ENCODE results near the gene ONECUT1.
A peak's percentile ranks its signal among the peaks of the same experiment; 100 is the strongest.

ONECUT1 gene

GRCh38 chr15:52751522-52751921 lies 38.6 kb downstream of the ONECUT1 start:
- Histone ChIP-seq H3K9ac (ENCODE audit: insufficient read length, low read depth) (no peak overlapping the region), H3K4me1 (ENCODE audit: insufficient read depth, insufficient read length) (no peaks in the 10 kb centered on the region), H3K36me3 (ENCODE audit: insufficient read depth, insufficient read length, low read length) (peaks cover 11% of the 10 kb centered on the region), H3K4me3 (ENCODE audit: insufficient read length, low read depth) (no peak overlapping the region), H3K9me3 (ENCODE audit: insufficient read depth, low read length) (no peaks in the 10 kb centered on the region), H3K27me3 (ENCODE audit: insufficient read depth, insufficient read length) (no peaks in the 10 kb centered on the region)
- no peak for DNase-seq (ENCODE audit: low read depth, low spot score)
- TF ChIP-seq YY1 (IDR thresholded peaks at IDR 0.05; ENCODE audit: insufficient read depth, insufficient read length) (no peak), ZNF274 (IDR thresholded peaks at IDR 0.05; ENCODE audit: low read depth, low read length) (no peak), SUZ12 (IDR thresholded peaks at IDR 0.05; ENCODE audit: extremely low read depth, insufficient read depth, insufficient read length) (no peak)

- DNase-seq (ENCODE audit: low read depth, low spot score) = no peak
- Histone ChIP-seq H3K4me1 (ENCODE audit: insufficient read depth, insufficient read length) (no peaks in the 10 kb centered on the region), H3K9ac (ENCODE audit: insufficient read length, low read depth) (no peak overlapping the region), H3K4me3 (ENCODE audit: insufficient read length, low read depth) (no peak overlapping the region), H3K9me3 (ENCODE audit: insufficient read depth, low read length) (peaks cover 8% of the 10 kb centered on the region; the same call in 1 of the 2 replicates), H3K27me3 (ENCODE audit: insufficient read depth, insufficient read length) (no peaks in the 10 kb centered on the region), H3K36me3 (ENCODE audit: insufficient read depth, insufficient read length, low read length) (no peaks in the 10 kb centered on the region)
- TF ChIP-seq ZNF274 (IDR thresholded peaks at IDR 0.05; ENCODE audit: low read depth, low read length) (no peak), SUZ12 (IDR thresholded peaks at IDR 0.05; ENCODE audit: extremely low read depth, insufficient read depth, insufficient read length) (no peak), YY1 (IDR thresholded peaks at IDR 0.05; ENCODE audit: insufficient read depth, insufficient read length) (no peak)
These were observed 40.9 kb downstream of the ONECUT1 start for GRCh38 chr15:52749258-52749657.

- no peak overlapping the region for H3K4me3 ChIP-seq (ENCODE audit: insufficient read length, low read depth)
- no peak for DNase-seq (ENCODE audit: low read depth, low spot score)
- TF ChIP-seq ZNF274 (IDR thresholded peaks at IDR 0.05; ENCODE audit: low read depth, low read length) (no peak), SUZ12 (IDR thresholded peaks at IDR 0.05; ENCODE audit: extremely low read depth, insufficient read depth, insufficient read length) (no peak), YY1 (IDR thresholded peaks at IDR 0.05; ENCODE audit: insufficient read depth, insufficient read length) (no peak)
- H3K36me3 ChIP-seq (ENCODE audit: insufficient read depth, insufficient read length, low read length) = no peaks in the 10 kb centered on the region
- no peak overlapping the region for H3K9ac ChIP-seq (ENCODE audit: insufficient read length, low read depth)
- peaks cover 8% of the 10 kb centered on the region; the same call in 1 of the 2 replicates for H3K9me3 ChIP-seq (ENCODE audit: insufficient read depth, low read length)
- H3K4me1 ChIP-seq (ENCODE audit: insufficient read depth, insufficient read length) = no peaks in the 10 kb centered on the region
- no peaks in the 10 kb centered on the region for H3K27me3 ChIP-seq (ENCODE audit: insufficient read depth, insufficient read length)
These were observed 43.9 kb downstream of the ONECUT1 start for GRCh38 chr15:52746162-52746757.

GRCh38 chr15:52745326-52746161 lies 44.6 kb downstream of the ONECUT1 start:
- peaks cover 8% of the 10 kb centered on the region; the same call in 1 of the 2 replicates for H3K9me3 ChIP-seq (ENCODE audit: insufficient read depth, low read length)
- H3K9ac ChIP-seq (ENCODE audit: insufficient read length, low read depth) = no peak overlapping the region
- DNase-seq (ENCODE audit: low read depth, low spot score) = peak; percentile 6
- H3K27me3 ChIP-seq (ENCODE audit: insufficient read depth, insufficient read length) = no peaks in the 10 kb centered on the region
- no peaks in the 10 kb centered on the region for H3K4me1 ChIP-seq (ENCODE audit: insufficient read depth, insufficient read length)
- TF ChIP-seq YY1 (IDR thresholded peaks at IDR 0.05; ENCODE audit: insufficient read depth, insufficient read length) = no peak
- TF ChIP-seq ZNF274 (IDR thresholded peaks at IDR 0.05; ENCODE audit: low read depth, low read length) = no peak
- no peak for TF ChIP-seq SUZ12 (IDR thresholded peaks at IDR 0.05; ENCODE audit: extremely low read depth, insufficient read depth, insufficient read length)
- H3K36me3 ChIP-seq (ENCODE audit: insufficient read depth, insufficient read length, low read length) = no peaks in the 10 kb centered on the region
- H3K4me3 ChIP-seq (ENCODE audit: insufficient read length, low read depth) = no peak overlapping the region

- Histone ChIP-seq H3K9ac (ENCODE audit: insufficient read length, low read depth) (no peak overlapping the region), H3K4me3 (ENCODE audit: insufficient read length, low read depth) (no peak overlapping the region), H3K4me1 (ENCODE audit: insufficient read depth, insufficient read length) (no peaks in the 10 kb centered on the region), H3K27me3 (ENCODE audit: insufficient read depth, insufficient read length) (no peaks in the 10 kb centered on the region), H3K36me3 (ENCODE audit: insufficient read depth, insufficient read length, low read length) (no peaks in the 10 kb centered on the region), H3K9me3 (ENCODE audit: insufficient read depth, low read length) (no peaks in the 10 kb centered on the region)
- TF ChIP-seq ZNF274 (IDR thresholded peaks at IDR 0.05; ENCODE audit: low read depth, low read length) (no peak), YY1 (IDR thresholded peaks at IDR 0.05; ENCODE audit: insufficient read depth, insufficient read length) (no peak), SUZ12 (IDR thresholded peaks at IDR 0.05; ENCODE audit: extremely low read depth, insufficient read depth, insufficient read length) (no peak)
- DNase-seq (ENCODE audit: low read depth, low spot score) = no peak
These were observed 51.8 kb downstream of the ONECUT1 start for GRCh38 chr15:52738311-52738710.

GRCh38 chr15:52737720-52738119 lies 52.4 kb downstream of the ONECUT1 start:
- H3K36me3 ChIP-seq (ENCODE audit: insufficient read depth, insufficient read length, low read length) = no peaks in the 10 kb centered on the region
- H3K9ac ChIP-seq (ENCODE audit: insufficient read length, low read depth) = no peak overlapping the region
- H3K4me3 ChIP-seq (ENCODE audit: insufficient read length, low read depth) = no peak overlapping the region
- H3K9me3 ChIP-seq (ENCODE audit: insufficient read depth, low read length) = no peaks in the 10 kb centered on the region
- TF ChIP-seq YY1 (IDR thresholded peaks at IDR 0.05; ENCODE audit: insufficient read depth, insufficient read length) (no peak), ZNF274 (IDR thresholded peaks at IDR 0.05; ENCODE audit: low read depth, low read length) (no peak), SUZ12 (IDR thresholded peaks at IDR 0.05; ENCODE audit: extremely low read depth, insufficient read depth, insufficient read length) (no peak)
- DNase-seq (ENCODE audit: low read depth, low spot score) = no peak
- H3K4me1 ChIP-seq (ENCODE audit: insufficient read depth, insufficient read length) = peaks cover 3% of the 10 kb centered on the region
- no peaks in the 10 kb centered on the region for H3K27me3 ChIP-seq (ENCODE audit: insufficient read depth, insufficient read length)
